H1 (cell line): ENCODE data around the gene CALR. TPM values are rescaled to one million over a fixed set of nuclear protein-coding genes. Genes with fewer than 3 reads are reported as not detected.

ENCODE experiments used
- CTCF ChIA-PET: fragments of 300-600 bp; sonication (Branson Sonifier 250); formaldehyde crosslinking; loops from one replicate; lab custom pipeline; 2021; ENCODE audit not compliant: partially characterized antibody; lab: Charles Lee
- POLR2A ChIA-PET: fragments of 300-600 bp; sonication (Branson Sonifier 250); formaldehyde crosslinking; loops from one replicate; lab custom pipeline; 2021; ENCODE audit warnings: inconsistent platforms; ENCODE audit not compliant: partially characterized antibody; lab: Charles Lee
- DNase-seq, 2 experiments: peaks; one replicate each; pipeline versions ENCODE4 v3.0.0 to v3.0.0-alpha.2; 2010 to 2022; ENCODE audit warnings: low spot score in 2 of 2, low read depth in 1 of 2, mixed read lengths in 1 of 2
- FAIRE-seq: peaks from 2 replicates; lab custom pipeline; 2011; peaks lifted over from hg19 to GRCh38; lab: Jason Lieb, UNC
- H2AFZ ChIP-seq: 2 replicates; pipeline ENCODE4 v1.8.1; 2012; ENCODE audit warnings: low read length, inconsistent platforms
- H2AK5ac ChIP-seq: 2 replicates; pipeline ENCODE4 v1.6.1; 2013; ENCODE audit warnings: low read depth, low read length
- H2BK120ac ChIP-seq: replicated peaks from 2 replicates; pipeline ENCODE3; 2013; ENCODE audit warnings: low read depth, low read length, inconsistent platforms
- H2BK12ac ChIP-seq: 2 replicates; pipeline ENCODE4 v1.6.1; 2013; ENCODE audit warnings: low read depth, low read length
- H2BK15ac ChIP-seq: 2 replicates; pipeline ENCODE4 v1.6.1; 2013; ENCODE audit warnings: low read length
- H2BK20ac ChIP-seq: 2 replicates; pipeline ENCODE4 v1.6.1; 2013; ENCODE audit warnings: low read length
- H2BK5ac ChIP-seq: 2 replicates; pipeline ENCODE4 v1.6.1; 2013; ENCODE audit warnings: low read depth, low read length
- H3K14ac ChIP-seq: 2 replicates; pipeline ENCODE4 v1.6.1; 2013; ENCODE audit warnings: inconsistent platforms; ENCODE audit not compliant: insufficient read length
- H3K18ac ChIP-seq: 2 replicates; pipeline ENCODE4 v1.6.1; 2013; ENCODE audit warnings: low read length; ENCODE audit errors: extremely low read depth
- H3K23ac ChIP-seq: 2 replicates; pipeline ENCODE4 v1.6.1; 2013; ENCODE audit warnings: inconsistent platforms; ENCODE audit not compliant: insufficient read length
- H3K23me2 ChIP-seq: 2 replicates; pipeline ENCODE4 v1.6.1; 2013; ENCODE audit warnings: low read depth, low read length
- H3K27ac ChIP-seq: 2 replicates; pipeline ENCODE4 v1.6.1; 2011; ENCODE audit warnings: low read depth, low read length, inconsistent platforms
- H3K27me3 ChIP-seq, 4 experiments: replicated peaks in 1 of 4; 1 replicate in 1 of 4; 2 replicates in 3 of 4; pipeline versions ENCODE4 v1.6.1 to v1.8.1; 2011 to 2013; ENCODE audit warnings: low read length in 3 of 4, mild to moderate bottlenecking in 3 of 4, inconsistent platforms in 2 of 4, mixed read lengths in 2 of 4, moderate library complexity in 1 of 4; ENCODE audit not compliant: control insufficient read depth in 3 of 4, insufficient read depth in 3 of 4; ENCODE audit errors: extremely low read depth in 1 of 4
- H3K36me3 ChIP-seq, 4 experiments: 2 replicates each; pipeline versions ENCODE4 v1.6.1 to v1.8.1; 2011 to 2013; ENCODE audit warnings: mild to moderate bottlenecking in 4 of 4, low read length in 3 of 4, moderate library complexity in 2 of 4, control low read depth in 1 of 4, inconsistent platforms in 1 of 4; ENCODE audit not compliant: insufficient read depth in 4 of 4, control insufficient read depth in 2 of 4
- H3K4ac ChIP-seq: replicated peaks from 2 replicates; pipeline ENCODE3; 2013; ENCODE audit warnings: low read length, low read depth, mixed read lengths, inconsistent platforms; ENCODE audit not compliant: insufficient read length
- H3K4me1 ChIP-seq, 4 experiments: replicated peaks in 1 of 4; 1 replicate in 1 of 4; 2 replicates in 3 of 4; pipeline versions ENCODE4 v1.6.1 to v1.8.1; 2011 to 2013; ENCODE audit warnings: low read length in 3 of 4, inconsistent platforms in 2 of 4, mixed read lengths in 1 of 4; ENCODE audit not compliant: insufficient read depth in 4 of 4, control insufficient read depth in 3 of 4
- H3K4me2 ChIP-seq, 2 experiments: 2 replicates each; pipeline versions ENCODE4 v1.6.1 to v1.8.1; 2011 to 2013; ENCODE audit warnings: low read depth in 2 of 2, low read length in 2 of 2, control low read depth in 1 of 2, inconsistent platforms in 1 of 2, mild to moderate bottlenecking in 1 of 2; ENCODE audit not compliant: insufficient read depth in 1 of 2
- H3K4me3 ChIP-seq, 4 experiments: fragments of 200-600, 300-600 bp in 1 of 4; sonication (generic), shearing (Covaris generic), sonication (Bioruptor Twin) in 1 of 4; 2 replicates each; pipeline versions ENCODE4 v1.5.1 to v1.8.1; 2011 to 2016; ENCODE audit warnings: low read length in 4 of 4, low read depth in 3 of 4, control low read depth in 2 of 4, inconsistent platforms in 2 of 4, mild to moderate bottlenecking in 2 of 4, mixed read lengths in 1 of 4, moderate library complexity in 1 of 4; ENCODE audit not compliant: insufficient read depth in 2 of 4; ENCODE audit errors: extremely low read depth in 1 of 4
- H3K56ac ChIP-seq: replicated peaks from 2 replicates; pipeline ENCODE3; 2013; ENCODE audit warnings: low read depth, mild to moderate bottlenecking, mixed read lengths, low read length, inconsistent platforms; ENCODE audit not compliant: insufficient read length
- H3K79me1 ChIP-seq: 2 replicates; pipeline ENCODE4 v1.6.1; 2013; ENCODE audit warnings: low read depth, low read length, control low read depth
- H3K79me2 ChIP-seq, 2 experiments: 2 replicates each; pipeline versions ENCODE4 v1.6.1 to v1.8.1; 2012 to 2013; ENCODE audit warnings: low read length in 2 of 2, mild to moderate bottlenecking in 2 of 2, inconsistent platforms in 1 of 2; ENCODE audit not compliant: insufficient read depth in 2 of 2, control insufficient read depth in 1 of 2
- H3K9ac ChIP-seq, 4 experiments: replicated peaks in 1 of 4; 1 replicate in 1 of 4; 2 replicates in 3 of 4; pipeline versions ENCODE4 v1.6.1 to v1.8.1; 2011 to 2013; ENCODE audit warnings: low read depth in 3 of 4, low read length in 3 of 4, control low read depth in 2 of 4, mild to moderate bottlenecking in 2 of 4, moderate library complexity in 2 of 4, inconsistent platforms in 1 of 4; ENCODE audit errors: extremely low read depth in 1 of 4
- H3K9me3 ChIP-seq, 2 experiments: 2 replicates each; pipeline versions ENCODE4 v1.6.1 to v1.8.1; 2012 to 2013; ENCODE audit warnings: mild to moderate bottlenecking in 2 of 2, moderate library complexity in 2 of 2, control low read depth in 1 of 2, inconsistent platforms in 1 of 2, low read depth in 1 of 2, low read length in 1 of 2, mixed read lengths in 1 of 2; ENCODE audit not compliant: insufficient read depth in 2 of 2
- H4K20me1 ChIP-seq, 2 experiments: replicated peaks in 1 of 2; 2 replicates each; pipeline versions ENCODE3 to v1.8.1; 2011 to 2013; ENCODE audit warnings: inconsistent platforms in 2 of 2, low read length in 2 of 2, mild to moderate bottlenecking in 1 of 2; ENCODE audit not compliant: insufficient read depth in 2 of 2, control insufficient read depth in 1 of 2
- H4K5ac ChIP-seq: 2 replicates; pipeline ENCODE4 v1.6.1; 2013; ENCODE audit warnings: low read length, low read depth, mixed read lengths, inconsistent platforms; ENCODE audit not compliant: insufficient read length
- H4K8ac ChIP-seq: 2 replicates; pipeline ENCODE4 v1.8.0; 2013; ENCODE audit warnings: mild to moderate bottlenecking, moderate library complexity, low read length, inconsistent platforms; ENCODE audit not compliant: insufficient read depth; ENCODE audit errors: extremely low read depth
- H4K91ac ChIP-seq: replicated peaks from 2 replicates; pipeline ENCODE3; 2013; ENCODE audit warnings: low read length, mixed read lengths, inconsistent platforms; ENCODE audit not compliant: insufficient read length
- ASH2L ChIP-seq: fragments of 200-600, 300-600 bp; sonication (generic); IDR thresholded peaks from one replicate; pipeline ENCODE4 v1.7.1; 2017; ENCODE audit warnings: low read length
- ATF2 ChIP-seq: IDR thresholded peaks from 2 replicates; pipeline ENCODE4 v1.6.1; 2012; ENCODE audit warnings: low read length, inconsistent platforms
- BCL11A ChIP-seq, 2 experiments: IDR thresholded peaks; one replicate each; pipeline ENCODE4 v1.6.1; 2011; ENCODE audit warnings: low read depth in 2 of 2, low read length in 2 of 2, mild to moderate bottlenecking in 2 of 2
- BRCA1 ChIP-seq: IDR thresholded peaks from 2 replicates; pipeline ENCODE4 v1.6.1; 2012; ENCODE audit warnings: low read depth, low read length, improper control_type of control experiment
- GABPA ChIP-seq: IDR thresholded peaks from 2 replicates; pipeline ENCODE4 v1.6.1; 2011; ENCODE audit warnings: mild to moderate bottlenecking, low read length, moderate library complexity, borderline replicate concordance; ENCODE audit not compliant: insufficient read depth
- SIN3A ChIP-seq, 2 experiments: IDR thresholded peaks in 1 of 2; conservative IDR thresholded peaks in 1 of 2; 2 replicates each; pipeline ENCODE4 v1.6.1; 2011 to 2012; ENCODE audit warnings: low read length in 2 of 2, improper control_type of control experiment in 1 of 2, low read depth in 1 of 2, mild to moderate bottlenecking in 1 of 2
- TBP ChIP-seq: IDR thresholded peaks from 2 replicates; pipeline ENCODE4 v1.6.1; 2011; ENCODE audit warnings: low read depth, low read length, improper control_type of control experiment
- WGBS, 2 experiments: shearing (Covaris generic) in 1 of 2; methylation state at CpG; one replicate each; pipeline versions ENCODE4 v1.1.6 to v1.1.7; 2013 to 2015; ENCODE audit warnings: low lambda C conversion rate in 2 of 2, mixed read lengths in 2 of 2, inconsistent platforms in 1 of 2, low coverage in 1 of 2, missing lambda C conversion rate in 1 of 2; ENCODE audit not compliant: insufficient replicate concordance in 2 of 2, insufficient coverage in 1 of 2, insufficient read length in 1 of 2; ENCODE audit errors: extremely low coverage in 1 of 2, missing lambda C conversion rate in 1 of 2; 5-methylcytosine and 5-hydroxymethylcytosine counted together
- polyA plus RNA-seq, 7 experiments: library from polyadenylated mRNA; depleted of rRNA in 3 of 7; stranded (reverse) in 5 of 7; unstranded in 2 of 7; fragments of >200 nt in 5 of 7; fragments of 200-250 nt in 2 of 7; gene quantifications; 1 replicate in 5 of 7; 2 replicates in 1 of 7; 4 replicates in 1 of 7; pipeline versions ENCODE4 v1.2.1 to v1.2.3, GENCODE V29; 2011 to 2013; ENCODE audit warnings: missing spikeins in 2 of 7, mixed read lengths in 2 of 7
- total RNA-seq: library from RNA; stranded (reverse); fragmentation: NEBNext Ultra II Directional; extraction: Animal tissue kit (Norgen Biotek cat#: 25700); gene quantifications from 2 replicates; pipeline ENCODE4 v1.2.1, GENCODE V29; 2021
- TF ChIP-seq, protein P1 (sequence below): IDR thresholded peaks from 2 replicates; pipeline ENCODE4 v1.6.1; 2012; ENCODE audit warnings: inconsistent platforms

CALR gene
- total and polyA plus RNA-seq, 2 of the 8 experiments (the other 6 are each of a cell fraction or from before 2014, with no cell fraction given): 591 to 1,155 TPM

DNA sequence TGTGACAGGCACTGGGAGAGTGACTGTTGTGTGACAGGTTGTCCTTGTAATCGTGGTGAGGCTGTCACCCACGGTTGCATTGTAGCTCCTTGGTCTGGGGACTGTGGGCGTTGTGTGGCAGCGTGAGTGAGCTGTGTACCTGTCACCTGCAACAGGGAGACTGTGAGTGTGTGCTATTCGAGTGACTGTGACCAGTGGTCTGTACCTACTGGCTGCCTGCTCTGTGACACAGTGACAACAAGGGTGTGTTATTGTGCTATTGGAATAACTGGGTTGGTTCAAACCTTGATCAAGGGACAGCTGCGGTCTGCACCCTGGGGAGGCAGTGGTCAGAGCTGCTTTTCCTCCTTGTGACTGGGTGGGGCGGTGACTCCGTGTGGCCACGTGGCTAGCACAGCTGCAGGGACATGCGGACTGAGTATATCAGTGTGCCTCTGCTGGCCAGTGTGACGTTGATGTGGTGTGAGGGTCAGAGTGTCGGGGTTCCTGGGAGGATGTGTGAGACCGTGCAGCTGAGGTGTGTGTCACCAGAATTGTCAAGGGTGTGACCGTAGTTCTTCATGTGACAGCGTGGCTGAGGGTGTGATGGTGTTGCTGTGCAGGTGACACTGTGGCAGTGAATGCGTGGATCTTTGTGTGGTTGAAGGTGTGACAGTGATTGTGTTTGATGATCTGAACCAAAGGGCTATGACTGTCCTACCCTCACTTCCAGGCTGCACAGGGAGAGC is 46.8 kb downstream of the CALR start:
- Histone ChIP-seq H2AK5ac (peak overlapping the region; percentile 76), H3K9ac (no peak overlapping the region), H3K23me2 (peaks cover 21% of the 10 kb centered on the region), H4K20me1 (peaks cover 0 to 19% of the 10 kb centered on the region in 2 experiments), H3K23ac (no peak overlapping the region), H2BK20ac (peak overlapping the region; percentile 67), H3K4me2 (no peak overlapping the region), H3K79me2 (no peaks in the 10 kb centered on the region), H4K8ac (peak overlapping the region; percentile 35; the same call in 1 of the 2 replicates), H3K4ac (peak overlapping the region; percentile 87), H2BK120ac (no peak overlapping the region), H3K56ac (no peak overlapping the region), H3K14ac (no peak overlapping the region), H2AFZ (no peak overlapping the region), H2BK5ac (peak overlapping the region; percentile 55; the same call in 1 of the 2 replicates), H2BK12ac (peak overlapping the region; percentile 91; the same call in 1 of the 2 replicates), H3K36me3 (no peaks in the 10 kb centered on the region), H3K9me3 (no peaks in the 10 kb centered on the region), H4K5ac (no peak overlapping the region), H3K4me1 (peaks cover 0 to 11% (median 5%) of the 10 kb centered on the region in 4 experiments; a peak in 4 of 7 replicates), H3K4me3 (no peak overlapping the region), H4K91ac (peak overlapping the region; percentile 15), H3K27ac (no peak overlapping the region), H3K18ac (no peak overlapping the region; the same call in 1 of the 2 replicates), H2BK15ac (peak overlapping the region; percentile 46; the same call in 1 of the 2 replicates), H3K79me1 (no peaks in the 10 kb centered on the region), H3K27me3 (peaks cover 2 to 50% (median 39%) of the 10 kb centered on the region in 4 experiments)
- 76% methylated on average over 16 of the region's 16 CpGs; no CpG with 5 or more reads in 1 of the 2 experiments for WGBS, 2 experiments
- DNase-seq (no peak), FAIRE-seq (no peak)
- CTCF ChIA-PET: interaction anchor here (0.7 to 16.3 kb wide), 23 partner anchors 8 to 119 kb away, joined by 3 to 431 read pairs (median 4); partner anchors contain the start of gene DAND5
- POLR2A ChIA-PET: interaction anchor here (0.6 to 1.9 kb wide), 13 partner anchors 11 to 167 kb away, joined by 3 to 6 read pairs (median 3); no protein-coding TSS in a partner anchor
- TF ChIP-seq BRCA1: no peak
- TF ChIP-seq, protein P1, sequence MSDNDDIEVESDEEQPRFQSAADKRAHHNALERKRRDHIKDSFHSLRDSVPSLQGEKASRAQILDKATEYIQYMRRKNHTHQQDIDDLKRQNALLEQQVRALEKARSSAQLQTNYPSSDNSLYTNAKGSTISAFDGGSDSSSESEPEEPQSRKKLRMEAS: no peak
- TF ChIP-seq GABPA: no peak
- no peak for TF ChIP-seq ASH2L
- TF ChIP-seq BCL11A (IDR thresholded peaks at IDR 0.05; ENCODE audit: low read depth in 2 of 2, low read length in 2 of 2): no peak
- no peak for TF ChIP-seq ATF2
- no peak for TF ChIP-seq SIN3A (conservative IDR thresholded peaks at IDR 0.05 in 1 of 2, IDR thresholded peaks at IDR 0.05 in 1 of 2; ENCODE audit: low read depth in 1 of 2, low read length in 2 of 2)
- no peak for TF ChIP-seq TBP
